Endothelial cell of umbilical vein (primary cell): ENCODE measurements around the gene TMEM51.

Experiments used
- EZH2 ChIP-seq: IDR thresholded peaks from 2 replicates; pipeline ENCODE4 v1.6.1; 2012; ENCODE audit warnings: borderline replicate concordance, low read depth, mild to moderate bottlenecking, moderate library complexity, low read length, inconsistent platforms; ENCODE audit not compliant: severe bottlenecking
- MYC ChIP-seq: IDR thresholded peaks from one replicate; pipeline ENCODE4 v1.6.1; 2011; ENCODE audit warnings: mild to moderate bottlenecking, low read depth, low read length
- POLR2A ChIP-seq: IDR thresholded peaks from 2 replicates; pipeline ENCODE4 v1.6.1; 2012; ENCODE audit warnings: low read depth, mild to moderate bottlenecking, control low read depth, low read length
- POLR2AphosphoS5 ChIP-seq: IDR thresholded peaks from 2 replicates; pipeline ENCODE4 v1.6.1; 2012; ENCODE audit warnings: low read depth, mild to moderate bottlenecking, control low read depth, low read length, moderate library complexity; ENCODE audit not compliant: insufficient read depth
- TF ChIP-seq, protein P1 (sequence below), 2 donors: IDR thresholded peaks; 1 replicate in 1 of 2; 2 replicates in 1 of 2; pipeline ENCODE4 v1.5.1; 2011; ENCODE audit warnings: low read length in 2 of 2, mild to moderate bottlenecking in 2 of 2, moderate library complexity in 2 of 2, control low read depth in 1 of 2, inconsistent platforms in 1 of 2, low read depth in 1 of 2; ENCODE audit not compliant: insufficient read depth in 1 of 2; ENCODE audit errors: extremely low read depth in 1 of 2
- TF ChIP-seq, protein P2 (sequence below): IDR thresholded peaks from 2 replicates; pipeline ENCODE4 v1.6.1; 2011; ENCODE audit not compliant: insufficient read depth, insufficient read length

DNA sequence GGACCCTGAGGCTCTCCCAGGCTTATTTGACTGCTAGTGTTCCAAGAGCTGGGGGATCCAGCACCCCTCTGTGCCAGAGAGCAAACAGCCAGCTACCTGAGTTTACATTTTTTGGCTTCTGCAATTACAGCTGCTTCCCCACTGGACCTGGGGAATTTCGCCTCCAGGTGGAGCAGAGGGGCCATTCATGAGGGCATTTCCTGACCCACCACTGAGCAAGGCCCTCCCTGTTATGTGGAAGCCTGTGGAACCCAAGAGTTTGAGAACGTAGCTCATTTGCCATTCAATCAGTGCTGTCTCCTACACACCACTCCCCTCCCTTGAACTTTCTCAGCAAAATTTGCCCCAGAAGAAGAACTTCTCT is 42.7 kb upstream of the TMEM51 start:
- TF ChIP-seq POLR2A (no peak), POLR2AphosphoS5 (no peak), EZH2 (no peak), MYC (no peak)
- TF ChIP-seq, protein P1, sequence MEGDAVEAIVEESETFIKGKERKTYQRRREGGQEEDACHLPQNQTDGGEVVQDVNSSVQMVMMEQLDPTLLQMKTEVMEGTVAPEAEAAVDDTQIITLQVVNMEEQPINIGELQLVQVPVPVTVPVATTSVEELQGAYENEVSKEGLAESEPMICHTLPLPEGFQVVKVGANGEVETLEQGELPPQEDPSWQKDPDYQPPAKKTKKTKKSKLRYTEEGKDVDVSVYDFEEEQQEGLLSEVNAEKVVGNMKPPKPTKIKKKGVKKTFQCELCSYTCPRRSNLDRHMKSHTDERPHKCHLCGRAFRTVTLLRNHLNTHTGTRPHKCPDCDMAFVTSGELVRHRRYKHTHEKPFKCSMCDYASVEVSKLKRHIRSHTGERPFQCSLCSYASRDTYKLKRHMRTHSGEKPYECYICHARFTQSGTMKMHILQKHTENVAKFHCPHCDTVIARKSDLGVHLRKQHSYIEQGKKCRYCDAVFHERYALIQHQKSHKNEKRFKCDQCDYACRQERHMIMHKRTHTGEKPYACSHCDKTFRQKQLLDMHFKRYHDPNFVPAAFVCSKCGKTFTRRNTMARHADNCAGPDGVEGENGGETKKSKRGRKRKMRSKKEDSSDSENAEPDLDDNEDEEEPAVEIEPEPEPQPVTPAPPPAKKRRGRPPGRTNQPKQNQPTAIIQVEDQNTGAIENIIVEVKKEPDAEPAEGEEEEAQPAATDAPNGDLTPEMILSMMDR (IDR thresholded peaks at IDR 0.05; ENCODE audit: extremely low read depth in 1 of 2, insufficient read depth in 1 of 2, low read depth in 1 of 2, low read length in 2 of 2): no peak
- TF ChIP-seq, protein P2, sequence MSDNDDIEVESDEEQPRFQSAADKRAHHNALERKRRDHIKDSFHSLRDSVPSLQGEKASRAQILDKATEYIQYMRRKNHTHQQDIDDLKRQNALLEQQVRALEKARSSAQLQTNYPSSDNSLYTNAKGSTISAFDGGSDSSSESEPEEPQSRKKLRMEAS: no peak
